HG03039 (cell line): ENCODE measurements around the gene KPNA4.

ENCODE experiments used
- ATAC-seq: cut with Tn5 transposase; IDR thresholded peaks from one replicate; pipeline ENCODE4 v1.9.1; 2021; ENCODE audit warnings: mild to moderate bottlenecking, moderate library complexity; ENCODE audit not compliant: unreplicated experiment

Gene KPNA4

GRCh38 chr3:160501325-160501724 lies 64.0 kb downstream of the KPNA4 start:
- no peak for ATAC-seq

- no peak for ATAC-seq
Observed at GRCh38 chr3:160498202-160498601, 67.2 kb downstream of the KPNA4 start.

- ATAC-seq: no peak
Observed at GRCh38 chr3:160490166-160490565, 75.2 kb downstream of the KPNA4 start.

- no peak for ATAC-seq
Observed at GRCh38 chr3:160486459-160486869, 78.9 kb downstream of the KPNA4 start.

GRCh38 chr3:160482796-160483195 lies 82.6 kb downstream of the KPNA4 start:
- ATAC-seq: no peak

- ATAC-seq: no peak
Observed at GRCh38 chr3:160481856-160482255, 83.5 kb downstream of the KPNA4 start.

GRCh38 chr3:160480931-160481330 lies 84.4 kb downstream of the KPNA4 start:
- no peak for ATAC-seq

- ATAC-seq: no peak
Observed at GRCh38 chr3:160479376-160479775, 86.0 kb downstream of the KPNA4 start.

GRCh38 chr3:160478338-160478737 lies 87.0 kb downstream of the KPNA4 start:
- no peak for ATAC-seq

- no peak for ATAC-seq
Observed at GRCh38 chr3:160477750-160478149, 87.6 kb downstream of the KPNA4 start.

- ATAC-seq: no peak
Observed at GRCh38 chr3:160475884-160476283, 89.5 kb downstream of the KPNA4 start.

GRCh38 chr3:160475153-160475552 lies 90.2 kb downstream of the KPNA4 start:
- ATAC-seq: no peak

GRCh38 chr3:160474416-160474838 lies 90.9 kb downstream of the KPNA4 start:
- no peak for ATAC-seq

- no peak for ATAC-seq
Observed at GRCh38 chr3:160473978-160474377, 91.4 kb downstream of the KPNA4 start.

GRCh38 chr3:160473221-160473620 lies 92.2 kb downstream of the KPNA4 start:
- ATAC-seq: no peak

GRCh38 chr3:160472344-160472743 lies 93.0 kb downstream of the KPNA4 start:
- ATAC-seq: no peak

GRCh38 chr3:160471892-160472291 lies 93.5 kb downstream of the KPNA4 start:
- ATAC-seq: no peak

- ATAC-seq: no peak
Observed at GRCh38 chr3:160470181-160470580, 95.2 kb downstream of the KPNA4 start.

GRCh38 chr3:160464971-160465370 lies 100.4 kb downstream of the KPNA4 start:
- ATAC-seq: no peak

GRCh38 chr3:160464321-160464720 lies 101.0 kb downstream of the KPNA4 start:
- ATAC-seq: no peak

- ATAC-seq: no peak
Observed at GRCh38 chr3:160460033-160460432, 105.3 kb downstream of the KPNA4 start.

GRCh38 chr3:160459450-160459970 lies 105.9 kb downstream of the KPNA4 start:
- no peak for ATAC-seq

GRCh38 chr3:160458151-160458550 lies 107.2 kb downstream of the KPNA4 start:
- ATAC-seq: no peak
